Measurements from ENCODE around the gene HOXB5. TPM values are rescaled to one million over a fixed set of nuclear protein-coding genes. Genes with fewer than 3 reads are reported as not detected.

The HOXB5 gene
- 8.4 and 18.9 TPM in 2 replicates for total RNA-seq

GRCh38 chr17:48593126-48593829 is at the start of gene HOXB5:
HOXB5 (minus strand) TSS chr17:48593779; CDS start chr17:48593682, 97 bp downstream.

GRCh38 chr17:48626245-48627117 is 32.9 kb upstream of the HOXB5 start, which contains the start of gene HOXB9:
HOXB9 (minus strand) TSS chr17:48626358; CDS start chr17:48626269, 89 bp downstream.

GRCh38 chr17:48615047-48615962 is 21.7 kb upstream of the HOXB5 start, which contains the start of gene HOXB8:
HOXB8 (minus strand) TSS chr17:48615292; CDS start chr17:48614704, 588 bp downstream.

GRCh38 chr17:48610282-48611211 is 17.0 kb upstream of the HOXB5 start, which contains the start of gene HOXB7:
HOXB7 (minus strand) TSS chr17:48611017; CDS start chr17:48610918, 99 bp downstream.

GRCh38 chr17:48604770-48605329 is 11.3 kb upstream of the HOXB5 start, which contains the start of gene HOXB6:
HOXB6 (minus strand) TSS chr17:48604986; CDS start chr17:48598150, 6,836 bp downstream.

GRCh38 chr17:48589831-48590606 is 3.6 kb downstream of the HOXB5 start, which contains the start of gene HOXB3:
HOXB3 (minus strand) TSS chr17:48590241; CDS start chr17:48552474, 37,767 bp downstream.

GRCh38 chr17:48577946-48578615 is 15.5 kb downstream of the HOXB5 start, which contains the start of gene HOXB4:
HOXB4 (minus strand) TSS chr17:48578350; CDS start chr17:48578319, 31 bp downstream.

GRCh38 chr17:48545022-48545375 is 48.6 kb downstream of the HOXB5 start, which contains the start of gene HOXB2:
HOXB2 (minus strand) TSS chr17:48545109; CDS start chr17:48544911, 198 bp downstream.

Other genes starting within 250 kb of the HOXB5 start
- 0.78 TPM in 1 of 2 replicates, not detected in the other for gene SKAP1, start 163.6 kb downstream of the HOXB5 start, total RNA-seq
- not detected in 2 replicates for gene HOXB1, start 62.8 kb downstream of the HOXB5 start, total RNA-seq
- gene HOXB2, start 48.7 kb downstream of the HOXB5 start, total RNA-seq: 28.7 and 38.7 TPM in 2 replicates
- 10.3 and 12.5 TPM in 2 replicates for gene HOXB4, start 15.4 kb downstream of the HOXB5 start, total RNA-seq
- 26.4 and 44.7 TPM in 2 replicates for gene HOXB3, start 3.5 kb downstream of the HOXB5 start, total RNA-seq
- gene HOXB6, start 11.2 kb upstream of the HOXB5 start, total RNA-seq: 64.5 and 66.3 TPM in 2 replicates
- gene HOXB7, start 17.2 kb upstream of the HOXB5 start, total RNA-seq: 13.2 and 14.9 TPM in 2 replicates
- 0.39 and 1.4 TPM in 2 replicates for gene HOXB8, start 21.5 kb upstream of the HOXB5 start, total RNA-seq
- gene HOXB9, start 32.6 kb upstream of the HOXB5 start, total RNA-seq: not detected in 2 replicates
- gene PRAC1, start 128.7 kb upstream of the HOXB5 start, total RNA-seq: not detected in 2 replicates
- not detected in 2 replicates for gene PRAC2, start 129.4 kb upstream of the HOXB5 start, total RNA-seq
- gene HOXB13, start 135.0 kb upstream of the HOXB5 start, total RNA-seq: not detected in 2 replicates
- 2.5 TPM in 1 of 2 replicates, not detected in the other for gene TTLL6, start 223.4 kb upstream of the HOXB5 start, total RNA-seq
- 44.1 and 48.6 TPM in 2 replicates for gene CALCOCO2, start 237.3 kb upstream of the HOXB5 start, total RNA-seq

Measured in epithelial cell of alveolus of lung (primary cell).